ENCODE data around the gene PAX8.

DNA sequence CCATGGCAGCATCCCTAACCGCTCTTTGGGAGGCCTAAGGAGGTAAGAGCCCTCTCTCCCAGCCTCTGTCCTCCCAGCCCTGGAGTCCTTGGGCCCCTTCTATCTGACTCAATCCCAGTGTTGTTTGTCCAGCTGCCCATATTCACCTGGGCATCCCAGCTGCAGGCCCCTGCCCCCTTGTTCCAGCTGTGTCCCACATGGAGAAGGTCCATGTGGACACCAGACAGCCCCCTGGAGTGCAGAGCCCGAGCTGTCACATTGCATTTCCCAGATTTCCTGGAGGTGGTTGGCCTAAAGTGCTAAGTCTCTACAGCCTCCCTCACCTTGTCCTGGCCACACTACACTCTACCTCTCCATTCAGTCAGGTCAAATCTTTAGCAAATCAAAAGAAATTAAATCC lies 62.4 kb downstream of the PAX8 start:
- TF ChIP-seq, protein P1, sequence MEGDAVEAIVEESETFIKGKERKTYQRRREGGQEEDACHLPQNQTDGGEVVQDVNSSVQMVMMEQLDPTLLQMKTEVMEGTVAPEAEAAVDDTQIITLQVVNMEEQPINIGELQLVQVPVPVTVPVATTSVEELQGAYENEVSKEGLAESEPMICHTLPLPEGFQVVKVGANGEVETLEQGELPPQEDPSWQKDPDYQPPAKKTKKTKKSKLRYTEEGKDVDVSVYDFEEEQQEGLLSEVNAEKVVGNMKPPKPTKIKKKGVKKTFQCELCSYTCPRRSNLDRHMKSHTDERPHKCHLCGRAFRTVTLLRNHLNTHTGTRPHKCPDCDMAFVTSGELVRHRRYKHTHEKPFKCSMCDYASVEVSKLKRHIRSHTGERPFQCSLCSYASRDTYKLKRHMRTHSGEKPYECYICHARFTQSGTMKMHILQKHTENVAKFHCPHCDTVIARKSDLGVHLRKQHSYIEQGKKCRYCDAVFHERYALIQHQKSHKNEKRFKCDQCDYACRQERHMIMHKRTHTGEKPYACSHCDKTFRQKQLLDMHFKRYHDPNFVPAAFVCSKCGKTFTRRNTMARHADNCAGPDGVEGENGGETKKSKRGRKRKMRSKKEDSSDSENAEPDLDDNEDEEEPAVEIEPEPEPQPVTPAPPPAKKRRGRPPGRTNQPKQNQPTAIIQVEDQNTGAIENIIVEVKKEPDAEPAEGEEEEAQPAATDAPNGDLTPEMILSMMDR (IDR thresholded peaks at IDR 0.05; ENCODE audit: low read depth, low read length) = no peak
- no peak for TF ChIP-seq EZH2phosphoT487 (IDR thresholded peaks at IDR 0.05; ENCODE audit: low read depth)
